ENCODE results near the gene FOXRED2.

DNA sequence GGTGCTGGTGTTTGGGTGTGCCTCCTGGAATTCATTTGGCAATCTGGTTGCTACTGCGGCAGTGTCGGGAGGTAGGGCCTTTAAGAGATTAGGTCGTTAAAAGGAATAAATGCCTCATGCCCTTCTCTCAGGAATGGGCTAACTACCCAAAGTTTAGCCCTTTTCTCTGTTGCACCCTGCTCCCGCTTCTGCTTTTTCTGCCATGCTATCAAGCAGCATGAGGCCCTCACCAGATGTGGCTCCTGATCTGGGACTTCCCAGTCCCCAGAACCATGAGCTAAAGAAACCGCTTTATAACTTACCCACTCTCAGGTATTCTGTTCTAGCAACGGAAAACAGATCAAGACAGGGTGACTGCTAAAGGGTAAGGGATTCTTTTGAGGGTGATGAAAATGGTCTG lies 15.8 kb upstream of the FOXRED2 start:
- TF ChIP-seq, protein P1, sequence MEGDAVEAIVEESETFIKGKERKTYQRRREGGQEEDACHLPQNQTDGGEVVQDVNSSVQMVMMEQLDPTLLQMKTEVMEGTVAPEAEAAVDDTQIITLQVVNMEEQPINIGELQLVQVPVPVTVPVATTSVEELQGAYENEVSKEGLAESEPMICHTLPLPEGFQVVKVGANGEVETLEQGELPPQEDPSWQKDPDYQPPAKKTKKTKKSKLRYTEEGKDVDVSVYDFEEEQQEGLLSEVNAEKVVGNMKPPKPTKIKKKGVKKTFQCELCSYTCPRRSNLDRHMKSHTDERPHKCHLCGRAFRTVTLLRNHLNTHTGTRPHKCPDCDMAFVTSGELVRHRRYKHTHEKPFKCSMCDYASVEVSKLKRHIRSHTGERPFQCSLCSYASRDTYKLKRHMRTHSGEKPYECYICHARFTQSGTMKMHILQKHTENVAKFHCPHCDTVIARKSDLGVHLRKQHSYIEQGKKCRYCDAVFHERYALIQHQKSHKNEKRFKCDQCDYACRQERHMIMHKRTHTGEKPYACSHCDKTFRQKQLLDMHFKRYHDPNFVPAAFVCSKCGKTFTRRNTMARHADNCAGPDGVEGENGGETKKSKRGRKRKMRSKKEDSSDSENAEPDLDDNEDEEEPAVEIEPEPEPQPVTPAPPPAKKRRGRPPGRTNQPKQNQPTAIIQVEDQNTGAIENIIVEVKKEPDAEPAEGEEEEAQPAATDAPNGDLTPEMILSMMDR (IDR thresholded peaks at IDR 0.05; ENCODE audit: insufficient read depth, low read length, poor library complexity, severe bottlenecking), result no peak
- TF ChIP-seq EZH2phosphoT487 (conservative IDR thresholded peaks at IDR 0.05; ENCODE audit: low read length), result no peak

Data from SU-DHL-6 (cell line).